Measurements from ENCODE around the gene BMX. TPM values are rescaled to one million over a fixed set of nuclear protein-coding genes. Genes with fewer than 3 reads are reported as not detected.

The BMX gene
- total and polyA plus RNA-seq, 3 donors from 2014 or later, result 0.12 to 1.2 (median 0.55) TPM

DNA sequence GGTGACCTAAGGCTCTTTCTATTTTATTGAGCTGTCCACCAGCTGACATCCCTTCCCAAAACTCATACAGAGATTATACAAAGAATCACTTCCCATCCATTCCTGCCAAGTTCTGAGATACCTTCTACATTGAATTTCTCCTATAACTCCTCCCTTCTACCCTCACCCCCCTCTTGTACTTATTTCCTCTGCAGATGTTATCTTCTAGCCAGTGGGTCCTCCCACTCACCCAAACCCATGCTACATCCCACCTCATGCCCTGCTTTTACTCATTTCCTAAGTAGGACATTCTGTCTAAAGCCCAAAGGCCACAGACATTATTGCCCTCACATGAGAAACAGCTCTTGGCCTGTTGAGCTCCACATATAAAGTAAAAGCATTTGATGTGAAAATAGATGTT, 28.6 kb downstream of the BMX start:
- Histone ChIP-seq H3K27ac (no peak overlapping the region), H3K27me3 (no peaks in the 10 kb centered on the region), H3K9me3 (no peaks in the 10 kb centered on the region), H3K4me1 (no peaks in the 10 kb centered on the region), H3K4me3 (no peak overlapping the region), H3K36me3 (ENCODE audit: low read depth, missing control alignments) (no peaks in the 10 kb centered on the region)
- DNase-seq, result no peak
- TF ChIP-seq, protein P1, sequence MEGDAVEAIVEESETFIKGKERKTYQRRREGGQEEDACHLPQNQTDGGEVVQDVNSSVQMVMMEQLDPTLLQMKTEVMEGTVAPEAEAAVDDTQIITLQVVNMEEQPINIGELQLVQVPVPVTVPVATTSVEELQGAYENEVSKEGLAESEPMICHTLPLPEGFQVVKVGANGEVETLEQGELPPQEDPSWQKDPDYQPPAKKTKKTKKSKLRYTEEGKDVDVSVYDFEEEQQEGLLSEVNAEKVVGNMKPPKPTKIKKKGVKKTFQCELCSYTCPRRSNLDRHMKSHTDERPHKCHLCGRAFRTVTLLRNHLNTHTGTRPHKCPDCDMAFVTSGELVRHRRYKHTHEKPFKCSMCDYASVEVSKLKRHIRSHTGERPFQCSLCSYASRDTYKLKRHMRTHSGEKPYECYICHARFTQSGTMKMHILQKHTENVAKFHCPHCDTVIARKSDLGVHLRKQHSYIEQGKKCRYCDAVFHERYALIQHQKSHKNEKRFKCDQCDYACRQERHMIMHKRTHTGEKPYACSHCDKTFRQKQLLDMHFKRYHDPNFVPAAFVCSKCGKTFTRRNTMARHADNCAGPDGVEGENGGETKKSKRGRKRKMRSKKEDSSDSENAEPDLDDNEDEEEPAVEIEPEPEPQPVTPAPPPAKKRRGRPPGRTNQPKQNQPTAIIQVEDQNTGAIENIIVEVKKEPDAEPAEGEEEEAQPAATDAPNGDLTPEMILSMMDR (IDR thresholded peaks at IDR 0.05), result no peak
- no peak for TF ChIP-seq POLR2A (IDR thresholded peaks at IDR 0.05)
- intact Hi-C loops (cut with DNase I; ENCODE audit: low total_unique reads), result no loop called here

DNA sequence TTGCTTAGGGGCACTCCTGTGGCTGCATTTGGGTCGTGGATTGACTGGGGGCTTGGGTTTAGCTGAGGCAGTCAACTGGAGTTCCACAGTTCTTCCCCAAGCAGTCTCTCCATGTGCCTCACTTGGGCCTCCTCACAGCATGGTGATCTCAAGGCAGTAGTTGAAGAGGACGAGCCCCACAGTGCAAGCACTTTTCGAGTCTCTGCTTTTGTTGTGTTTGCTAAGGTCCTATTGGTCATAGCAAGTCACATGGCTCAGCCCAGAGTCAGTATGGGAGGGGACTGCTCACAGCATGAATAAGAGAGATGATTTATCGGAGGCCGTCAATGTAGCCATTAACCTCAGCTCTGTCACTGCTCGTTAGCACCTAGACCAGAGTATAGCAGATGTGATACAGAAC, 29.7 kb downstream of the BMX start:
- no peaks in the 10 kb centered on the region for H3K4me1 ChIP-seq
- intact Hi-C loops (cut with DNase I; ENCODE audit: low total_unique reads), result no loop called here
- H3K27ac ChIP-seq, result no peak overlapping the region
- no peaks in the 10 kb centered on the region for H3K36me3 ChIP-seq (ENCODE audit: low read depth, missing control alignments)
- no peak for DNase-seq
- H3K9me3 ChIP-seq, result no peaks in the 10 kb centered on the region
- H3K4me3 ChIP-seq, result no peak overlapping the region
- WGBS, 2 donors, result 87 to 91% methylated on average over 3 to 5 of the region's 6 CpGs
- H3K27me3 ChIP-seq, result no peaks in the 10 kb centered on the region
- TF ChIP-seq POLR2A (IDR thresholded peaks at IDR 0.05), result no peak
- TF ChIP-seq, protein P1 (IDR thresholded peaks at IDR 0.05), result no peak

DNA sequence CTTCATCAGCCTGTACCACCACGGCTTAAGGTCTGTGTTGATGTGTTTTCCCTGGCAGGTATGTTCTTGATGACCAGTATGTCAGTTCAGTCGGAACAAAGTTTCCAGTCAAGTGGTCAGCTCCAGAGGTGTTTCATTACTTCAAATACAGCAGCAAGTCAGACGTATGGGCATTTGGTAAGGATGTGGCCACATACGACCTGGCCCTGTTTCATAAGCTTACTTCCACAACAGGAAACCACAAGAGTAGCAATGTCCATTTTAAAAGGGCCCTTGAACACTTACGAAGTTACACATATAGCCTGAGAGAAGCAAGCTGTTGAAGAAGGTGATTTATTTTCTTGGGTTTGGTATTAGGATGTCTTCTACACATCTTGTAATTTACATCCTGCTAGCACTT, 46.1 kb downstream of the BMX start:
- no peak for DNase-seq
- intact Hi-C loops (cut with DNase I; ENCODE audit: low total_unique reads), result no loop called here
- no peaks in the 10 kb centered on the region for H3K27me3 ChIP-seq
- no peaks in the 10 kb centered on the region for H3K36me3 ChIP-seq (ENCODE audit: low read depth, missing control alignments)
- 75 to 86% methylated on average over 5 of the region's 5 CpGs for WGBS, 2 donors
- no peak overlapping the region for H3K27ac ChIP-seq
- TF ChIP-seq, protein P1 (IDR thresholded peaks at IDR 0.05), result no peak
- no peak for TF ChIP-seq POLR2A (IDR thresholded peaks at IDR 0.05)
- H3K4me3 ChIP-seq, result no peak overlapping the region
- no peaks in the 10 kb centered on the region for H3K4me1 ChIP-seq
- H3K9me3 ChIP-seq, result no peaks in the 10 kb centered on the region

DNA sequence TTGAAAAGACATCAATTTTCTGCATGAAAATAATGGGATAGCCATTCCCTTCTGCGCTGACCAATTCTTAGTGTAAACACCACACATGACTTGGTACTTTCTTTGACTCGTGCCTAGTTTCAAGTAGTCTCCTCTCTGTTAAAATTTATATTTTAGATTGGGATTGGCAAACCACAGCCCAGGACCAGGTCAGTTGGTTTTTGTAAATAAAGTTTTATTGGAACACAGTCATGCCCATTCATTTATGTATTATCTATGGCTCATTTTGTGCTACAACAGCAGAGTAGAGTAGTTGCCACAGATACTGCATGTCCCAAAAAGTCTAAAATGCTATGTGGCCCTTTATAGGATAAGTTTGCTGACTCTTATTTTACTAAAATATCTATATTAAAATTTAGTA, 46.7 kb downstream of the BMX start:
- no peaks in the 10 kb centered on the region for H3K27me3 ChIP-seq
- no peak overlapping the region for H3K4me3 ChIP-seq
- 96 to 100% methylated on average over 2 of the region's 2 CpGs for whole genome bisulfite sequencing, 2 donors
- H3K9me3 ChIP-seq, result no peaks in the 10 kb centered on the region
- H3K27ac ChIP-seq, result no peak overlapping the region
- no peaks in the 10 kb centered on the region for H3K4me1 ChIP-seq
- no peak for DNase-seq
- TF ChIP-seq, protein P1 (IDR thresholded peaks at IDR 0.05), result no peak
- no peak for TF ChIP-seq POLR2A (IDR thresholded peaks at IDR 0.05)
- intact Hi-C loops (cut with DNase I; ENCODE audit: low total_unique reads), result no loop called here
- no peaks in the 10 kb centered on the region for H3K36me3 ChIP-seq (ENCODE audit: low read depth, missing control alignments)

DNA sequence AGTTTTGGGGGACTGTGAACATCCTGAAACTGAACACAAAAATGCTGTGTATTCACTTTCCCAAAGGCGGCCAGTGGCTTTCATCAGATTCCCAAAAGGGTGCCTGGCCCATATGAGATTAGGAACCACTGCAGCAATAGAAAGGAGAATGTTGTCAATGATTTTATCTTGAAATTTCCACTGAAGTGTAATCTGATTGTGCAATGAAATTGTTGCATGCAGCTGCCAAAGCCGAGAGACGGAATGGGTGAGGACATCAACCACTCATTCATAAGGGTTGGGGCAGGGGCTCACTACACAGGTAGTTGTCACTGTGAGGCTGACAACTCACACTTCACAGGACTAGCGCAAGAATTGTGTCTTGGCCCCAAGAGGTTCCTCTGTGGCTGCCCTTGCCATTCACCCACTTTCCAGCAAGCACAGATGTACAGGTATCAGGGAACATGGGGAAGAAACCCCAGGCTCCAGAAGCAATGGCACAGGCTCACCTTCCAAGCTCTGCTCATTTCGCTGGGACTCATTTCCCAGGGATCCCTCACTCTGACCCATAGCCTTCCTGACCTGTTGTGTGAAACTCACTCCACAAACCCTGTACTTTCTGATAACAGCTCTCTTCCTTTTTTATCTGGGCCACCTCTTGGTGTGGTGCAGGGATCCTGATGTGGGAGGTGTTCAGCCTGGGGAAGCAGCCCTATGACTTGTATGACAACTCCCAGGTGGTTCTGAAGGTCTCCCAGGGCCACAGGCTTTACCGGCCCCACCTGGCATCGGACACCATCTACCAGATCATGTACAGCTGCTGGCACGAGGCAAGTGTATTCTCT, 48.8 kb downstream of the BMX start:
- no peak overlapping the region for H3K27ac ChIP-seq
- intact Hi-C loops (cut with DNase I; ENCODE audit: low total_unique reads), result no loop called here
- H3K9me3 ChIP-seq, result no peaks in the 10 kb centered on the region
- 80 to 89% methylated on average over 1 to 8 of the region's 8 CpGs for WGBS, 2 donors
- TF ChIP-seq, protein P1 (IDR thresholded peaks at IDR 0.05), result no peak
- TF ChIP-seq POLR2A (IDR thresholded peaks at IDR 0.05), result no peak
- no peaks in the 10 kb centered on the region for H3K36me3 ChIP-seq (ENCODE audit: low read depth, missing control alignments)
- no peak overlapping the region for H3K4me3 ChIP-seq
- no peak for DNase-seq
- no peaks in the 10 kb centered on the region for H3K4me1 ChIP-seq
- no peaks in the 10 kb centered on the region for H3K27me3 ChIP-seq
